GM12878 (cell line): Measurements from ENCODE around the gene CSRP2.

Experiments used
- ATF3 ChIP-seq: IDR thresholded peaks from 2 replicates; pipeline ENCODE4 v1.6.1; 2011; ENCODE audit warnings: low read depth, mild to moderate bottlenecking, low read length, moderate library complexity, borderline replicate concordance; ENCODE audit errors: extremely low read depth
- CTCF ChIP-seq, 3 experiments: IDR thresholded peaks in 2 of 3; conservative IDR thresholded peaks in 1 of 3; 2 replicates each; pipeline ENCODE4 v1.5.1; 2011; ENCODE audit warnings: low read depth in 3 of 3, low read length in 3 of 3, mild to moderate bottlenecking in 3 of 3, control low read depth in 2 of 3, moderate library complexity in 2 of 3, inconsistent platforms in 1 of 3, mixed read lengths in 1 of 3; ENCODE audit not compliant: control insufficient read depth in 2 of 3, insufficient read depth in 1 of 3; ENCODE audit errors: extremely low read depth in 1 of 3
- GABPA ChIP-seq: IDR thresholded peaks from 2 replicates; pipeline ENCODE4 v1.6.1; 2014; ENCODE audit warnings: antibody characterized with exemption, low read depth, mild to moderate bottlenecking, inconsistent platforms
- HDGF ChIP-seq: fragments of 450-650 bp; IDR thresholded peaks from 2 replicates; pipeline ENCODE4 v1.6.1; 2016; ENCODE audit warnings: antibody characterized with exemption
- POLR2A ChIP-seq: IDR thresholded peaks from 2 replicates; pipeline ENCODE4 v1.6.1; 2011; ENCODE audit warnings: low read depth, mild to moderate bottlenecking, low read length
- RELA ChIP-seq: fragments of 450-650 bp; IDR thresholded peaks from 2 replicates; pipeline ENCODE4 v1.8.0; 2014; ENCODE audit warnings: borderline replicate concordance; ENCODE audit not compliant: partially characterized antibody
- USF1 ChIP-seq: IDR thresholded peaks from 2 replicates; pipeline ENCODE4 v1.6.1; 2011; ENCODE audit warnings: borderline replicate concordance, low read depth, mild to moderate bottlenecking, moderate library complexity, mixed read lengths, low read length; ENCODE audit not compliant: insufficient read depth; ENCODE audit errors: extremely low read length
- YY1 ChIP-seq: IDR thresholded peaks from 2 replicates; pipeline ENCODE4 v1.6.1; 2011; ENCODE audit warnings: low read depth, mild to moderate bottlenecking, low read length
- ZSCAN29 ChIP-seq: fragments of 450-650 bp; IDR thresholded peaks from 2 replicates; pipeline ENCODE4 v1.6.1; 2017; ENCODE audit warnings: mild to moderate bottlenecking, moderate library complexity
- ZZZ3 ChIP-seq: IDR thresholded peaks from 2 replicates; pipeline ENCODE4 v1.6.1; 2011; ENCODE audit warnings: low read depth; ENCODE audit not compliant: control insufficient read depth, insufficient read length

- TF ChIP-seq GABPA (no peak), RELA (no peak), YY1 (no peak), POLR2A (no peak), CTCF (IDR thresholded peaks at IDR 0.05 in 2 of 3, conservative IDR thresholded peaks at IDR 0.05 in 1 of 3; ENCODE audit: control insufficient read depth in 2 of 3, extremely low read depth in 1 of 3, insufficient read depth in 1 of 3, low read depth in 3 of 3, low read length in 3 of 3) (no peak), ATF3 (no peak), USF1 (no peak), ZZZ3 (no peak), ZSCAN29 (no peak), HDGF (no peak)
These were observed 46.3 kb upstream of the CSRP2 start for GRCh38 chr12:76925135-76925534.
